DMS79 treated with DMSO at 0.1 percent for 48 hours (cell line): ENCODE measurements around the gene EHMT1.
A peak's percentile ranks its signal among the peaks of the same experiment; 100 is the strongest.
"Not testable (repeated sequence)": the region's sequence is repeated elsewhere in the genome, so short reads cannot be mapped to it uniquely, and the experiment has no call there.

Experiments
- DNase-seq: peaks from one replicate; lab custom pipeline; 2025; lab: John Stamatoyannopoulos, UW

The EHMT1 gene

DNA sequence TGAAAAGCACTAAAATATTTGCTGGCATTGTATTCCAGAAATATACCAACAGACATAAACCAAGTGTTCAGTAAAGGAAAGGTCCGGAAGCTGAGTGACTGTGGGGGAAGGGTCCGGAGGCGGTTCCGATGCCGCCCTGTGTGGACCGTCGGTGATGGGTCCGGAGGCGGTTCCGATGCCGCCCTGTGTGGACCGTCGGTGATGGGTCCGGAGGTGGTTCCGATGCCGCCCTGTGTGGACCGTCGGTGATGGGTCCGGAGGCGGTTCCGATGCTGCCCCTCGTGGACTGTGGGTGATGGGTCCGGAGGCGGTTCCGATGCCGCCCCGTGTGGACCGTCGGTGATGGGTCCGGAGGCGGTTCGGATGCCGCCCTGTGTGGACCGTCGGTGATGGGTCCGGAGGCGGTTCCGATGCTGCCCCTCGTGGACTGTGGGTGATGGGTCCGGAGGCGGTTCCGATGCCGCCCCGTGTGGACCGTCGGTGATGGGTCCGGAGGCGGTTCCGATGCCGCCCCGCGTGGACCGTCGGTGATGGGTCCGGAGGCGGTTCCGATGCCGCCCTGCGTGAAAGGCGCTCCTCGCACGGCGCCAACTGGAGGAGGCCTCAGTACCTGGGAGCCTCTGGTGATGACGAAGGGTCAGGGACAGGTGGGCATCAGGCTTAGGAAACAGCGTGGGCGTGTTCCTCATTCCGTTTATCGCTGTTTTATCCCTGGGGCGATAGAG lies 191.1 kb downstream of the EHMT1 start:
- not testable (repeated sequence) for DNase-seq

DNA sequence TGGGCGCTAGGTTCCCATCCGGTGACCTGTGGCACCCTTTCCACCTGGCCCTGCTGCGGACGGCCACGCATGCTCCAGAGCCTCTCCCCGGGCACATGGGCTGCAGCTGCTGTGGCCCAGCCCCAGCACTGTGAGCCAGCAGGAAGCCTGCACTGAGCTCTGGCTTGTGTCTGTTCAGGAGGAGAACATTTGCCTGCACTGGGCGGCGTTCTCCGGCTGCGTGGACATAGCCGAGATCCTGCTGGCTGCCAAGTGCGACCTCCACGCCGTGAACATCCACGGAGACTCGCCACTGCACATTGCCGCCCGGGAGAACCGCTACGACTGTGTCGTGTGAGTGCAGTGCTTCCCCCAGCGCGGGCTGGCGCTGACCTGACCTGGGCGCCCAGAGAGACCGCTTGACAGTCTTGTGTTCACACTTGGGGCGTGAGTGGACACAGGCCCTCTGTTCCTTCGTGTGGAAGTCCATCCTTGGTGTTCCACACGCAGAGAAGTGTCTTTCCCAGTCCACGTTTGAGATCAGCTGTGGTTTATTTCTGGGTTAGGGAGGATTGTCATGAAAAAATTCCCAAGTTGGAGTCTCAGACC lies 192.6 kb downstream of the EHMT1 start:
- no peak for DNase-seq

DNA sequence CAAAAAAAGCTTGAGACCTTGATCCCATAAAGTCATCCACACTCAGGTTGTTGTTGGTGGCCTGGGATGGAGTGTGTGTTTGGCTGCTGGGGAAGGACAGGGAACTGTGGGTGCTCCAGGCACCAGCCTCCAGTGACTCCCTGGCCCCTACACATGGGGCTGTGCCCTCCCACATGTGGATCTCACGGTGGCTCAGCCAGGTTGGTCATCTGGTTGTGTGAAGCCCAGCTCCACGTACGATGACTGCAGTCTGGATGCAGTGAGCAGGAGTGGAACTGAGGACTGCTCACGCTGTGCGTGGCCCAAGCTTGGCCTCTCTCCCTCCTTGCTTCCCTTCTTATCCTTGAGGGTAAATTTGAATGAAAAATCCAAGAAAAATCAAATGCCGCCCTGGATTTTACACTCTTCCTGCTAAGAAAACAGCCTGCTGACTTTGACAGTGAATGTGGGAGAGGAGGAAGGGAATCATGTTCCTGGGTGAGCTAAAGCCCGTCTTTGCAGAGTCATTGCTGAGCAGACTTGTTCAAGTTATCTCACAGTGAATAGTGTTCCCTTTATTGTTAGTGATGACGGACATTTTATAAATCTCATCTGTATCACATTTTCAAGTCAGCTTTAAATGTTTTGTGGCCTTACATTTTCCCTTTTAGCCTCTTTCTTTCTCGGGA lies 193.7 kb downstream of the EHMT1 start:
- DNase-seq = no peak

DNA sequence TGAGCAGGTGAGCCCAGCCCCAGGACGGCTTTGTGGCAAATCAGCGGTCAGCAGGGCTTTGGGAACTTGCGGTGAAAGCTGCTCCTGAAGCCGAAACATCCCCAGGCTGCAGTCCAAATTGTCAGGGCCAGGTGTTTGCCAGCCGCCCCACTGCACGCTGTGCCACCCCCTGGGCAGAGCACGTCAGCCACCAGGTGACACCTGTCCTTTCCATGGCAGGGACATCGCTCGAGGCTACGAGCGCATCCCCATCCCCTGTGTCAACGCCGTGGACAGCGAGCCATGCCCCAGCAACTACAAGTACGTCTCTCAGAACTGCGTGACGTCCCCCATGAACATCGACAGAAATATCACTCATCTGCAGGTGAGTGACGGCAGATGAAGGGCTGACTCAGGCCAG lies 194.4 kb downstream of the EHMT1 start:
- DNase-seq = peak; percentile 52

DNA sequence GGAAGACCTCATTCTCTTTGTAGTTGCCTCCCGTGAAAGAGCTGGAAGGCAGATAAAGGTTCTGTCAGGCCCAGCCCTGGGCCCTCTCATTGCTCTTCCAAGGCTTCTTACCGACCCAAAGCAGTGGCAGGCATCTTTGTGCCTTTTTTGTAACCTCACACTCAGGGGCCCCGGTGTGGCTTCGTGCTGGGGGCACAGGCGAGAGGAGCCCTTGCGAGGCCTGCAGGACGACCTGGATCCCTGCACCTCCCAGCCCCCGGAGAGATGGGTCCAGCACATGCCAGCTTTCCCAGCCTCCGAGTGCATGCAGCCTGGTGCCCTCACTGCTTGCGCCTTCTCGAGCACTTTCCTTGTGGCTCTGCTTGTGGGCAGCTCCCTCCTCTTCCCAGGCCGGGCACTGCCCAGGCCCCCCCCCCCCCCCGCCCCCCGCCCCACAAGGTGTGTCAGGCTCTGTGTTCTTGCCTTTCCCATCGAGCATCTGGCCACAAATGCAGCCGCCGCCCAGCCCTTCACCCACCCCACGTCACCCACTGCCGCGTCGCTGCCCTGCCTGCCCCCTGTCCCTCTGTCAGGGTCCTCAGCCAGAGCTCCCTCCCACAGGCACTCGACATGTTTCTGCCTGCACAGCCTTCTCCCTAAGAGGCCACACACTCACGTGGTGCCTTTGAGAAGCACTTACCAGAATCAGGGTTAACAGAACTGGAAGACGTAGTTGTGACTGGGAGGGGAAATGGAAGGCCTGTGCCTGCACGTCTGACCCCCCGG lies 195.0 kb downstream of the EHMT1 start:
- peak; percentile 97 for DNase-seq

DNA sequence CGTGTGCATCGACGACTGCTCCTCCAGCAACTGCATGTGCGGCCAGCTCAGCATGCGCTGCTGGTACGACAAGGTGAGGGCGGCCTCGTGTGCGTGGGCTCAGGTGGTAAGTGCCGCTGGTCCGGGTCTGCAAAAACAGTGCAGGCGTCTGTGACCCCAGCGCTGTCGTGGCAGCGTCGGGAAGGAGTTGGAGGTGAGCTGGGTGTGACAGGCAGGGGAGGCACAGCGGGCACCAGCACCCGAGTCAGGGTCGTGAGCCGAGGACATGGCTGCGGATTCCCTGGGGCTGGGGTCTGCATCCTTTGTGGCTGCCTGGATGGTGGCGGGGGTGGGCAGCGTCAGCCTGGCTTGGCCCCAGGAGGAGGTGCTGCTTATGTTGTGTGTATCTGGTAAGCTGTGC lies 195.6 kb downstream of the EHMT1 start:
- DNase-seq = no peak

DNA sequence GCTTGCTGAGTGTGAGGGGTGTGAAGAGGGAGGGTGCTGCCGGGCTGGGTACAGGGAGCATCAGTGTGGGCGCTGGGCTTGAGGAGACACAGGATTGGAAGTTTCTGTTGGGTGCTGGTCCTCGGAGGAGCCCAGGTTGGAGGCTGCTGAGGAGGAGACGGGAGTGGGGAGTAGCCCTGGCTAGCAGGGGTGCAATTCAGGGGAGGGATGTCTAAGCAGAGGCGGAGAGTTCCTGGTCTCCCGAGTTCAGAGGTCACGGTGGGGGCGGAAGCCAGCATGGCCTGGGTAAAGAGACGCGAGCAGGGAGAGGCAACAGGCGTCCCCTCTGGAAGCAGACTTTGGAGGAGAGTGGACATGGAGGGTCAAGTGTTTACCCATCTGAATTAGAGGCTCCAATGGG lies 196.0 kb downstream of the EHMT1 start:
- no peak for DNase-seq

DNA sequence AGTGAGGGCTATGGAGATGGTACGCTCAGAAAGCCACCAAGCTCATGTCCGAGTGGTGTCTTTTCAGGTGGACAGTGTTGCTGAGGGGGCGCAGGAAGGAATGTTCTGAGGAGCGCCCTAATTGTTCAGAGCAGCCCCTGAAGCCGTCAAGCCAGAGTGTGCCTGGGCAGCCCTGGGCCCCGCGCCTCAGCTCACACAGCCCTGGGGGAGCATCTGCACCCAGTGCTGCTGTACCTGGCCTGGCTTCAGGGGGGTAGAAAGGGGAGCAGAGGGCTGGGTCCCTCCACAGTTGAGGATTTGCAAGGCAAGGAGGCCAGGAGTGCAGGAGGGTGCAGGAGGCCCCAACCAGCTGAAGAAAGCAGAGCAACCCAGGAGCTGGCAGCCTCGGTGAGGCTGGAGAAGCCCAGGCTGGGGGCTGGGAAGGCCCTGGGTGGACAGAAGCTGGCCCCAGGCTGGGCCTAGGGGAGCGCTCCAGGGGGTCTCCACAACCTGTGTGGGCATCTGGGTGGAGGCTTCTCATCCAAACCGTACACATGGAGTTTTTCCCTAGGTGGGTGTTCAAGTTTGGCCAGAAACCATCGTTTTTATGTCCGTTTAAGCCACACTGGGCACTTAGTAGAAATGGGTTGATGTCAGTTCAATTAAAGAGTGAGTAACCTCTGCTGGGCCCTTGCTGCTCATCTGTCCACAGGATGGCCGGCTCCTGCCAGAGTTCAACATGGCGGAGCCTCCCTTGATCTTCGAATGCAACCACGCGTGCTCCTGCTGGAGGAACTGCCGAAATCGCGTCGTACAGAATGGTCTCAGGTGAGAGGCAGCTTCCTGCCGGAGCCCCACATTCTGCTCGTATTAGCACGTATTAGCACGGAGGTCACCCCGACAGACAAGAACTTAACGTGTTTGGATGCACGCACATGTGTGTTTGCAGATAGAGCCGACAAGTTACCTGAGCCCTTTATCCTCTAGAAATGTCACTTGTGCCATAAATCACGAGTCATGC lies 196.8 kb downstream of the EHMT1 start:
- no peak for DNase-seq

DNA sequence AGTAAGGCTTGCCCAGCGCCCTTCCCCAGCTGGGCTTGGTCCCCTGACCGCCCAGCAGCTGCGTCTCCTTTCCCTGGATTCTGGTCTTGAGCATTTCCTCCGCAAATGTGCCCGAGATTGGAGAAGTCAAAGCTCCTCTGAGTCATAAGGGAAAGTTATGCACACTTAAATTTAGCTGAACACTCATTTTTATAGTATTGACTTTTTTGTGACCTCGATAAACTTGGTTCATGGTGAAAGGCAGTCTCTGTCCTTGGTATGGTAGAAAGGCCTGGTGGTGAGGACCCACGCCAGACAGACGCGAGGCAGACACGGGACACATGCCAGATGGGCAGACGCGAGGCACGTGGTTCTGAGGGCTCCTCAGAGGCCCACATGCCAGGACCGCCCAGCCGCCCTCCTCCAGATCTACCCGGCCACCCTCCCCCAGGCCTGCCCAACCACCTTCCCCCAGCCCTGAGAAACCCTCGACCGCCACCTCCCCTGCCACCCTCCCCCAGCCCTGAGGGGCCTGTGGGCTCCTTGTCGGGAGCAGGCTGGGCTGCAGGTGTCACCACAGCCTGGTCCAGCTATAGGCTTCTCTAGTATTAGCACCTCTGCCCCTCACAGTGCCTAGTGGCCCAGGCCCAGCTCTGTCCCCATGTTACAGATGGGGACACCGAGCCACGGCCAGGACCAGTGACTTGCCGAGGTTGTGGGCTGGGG lies 197.9 kb downstream of the EHMT1 start:
- DNase-seq = no peak

DNA sequence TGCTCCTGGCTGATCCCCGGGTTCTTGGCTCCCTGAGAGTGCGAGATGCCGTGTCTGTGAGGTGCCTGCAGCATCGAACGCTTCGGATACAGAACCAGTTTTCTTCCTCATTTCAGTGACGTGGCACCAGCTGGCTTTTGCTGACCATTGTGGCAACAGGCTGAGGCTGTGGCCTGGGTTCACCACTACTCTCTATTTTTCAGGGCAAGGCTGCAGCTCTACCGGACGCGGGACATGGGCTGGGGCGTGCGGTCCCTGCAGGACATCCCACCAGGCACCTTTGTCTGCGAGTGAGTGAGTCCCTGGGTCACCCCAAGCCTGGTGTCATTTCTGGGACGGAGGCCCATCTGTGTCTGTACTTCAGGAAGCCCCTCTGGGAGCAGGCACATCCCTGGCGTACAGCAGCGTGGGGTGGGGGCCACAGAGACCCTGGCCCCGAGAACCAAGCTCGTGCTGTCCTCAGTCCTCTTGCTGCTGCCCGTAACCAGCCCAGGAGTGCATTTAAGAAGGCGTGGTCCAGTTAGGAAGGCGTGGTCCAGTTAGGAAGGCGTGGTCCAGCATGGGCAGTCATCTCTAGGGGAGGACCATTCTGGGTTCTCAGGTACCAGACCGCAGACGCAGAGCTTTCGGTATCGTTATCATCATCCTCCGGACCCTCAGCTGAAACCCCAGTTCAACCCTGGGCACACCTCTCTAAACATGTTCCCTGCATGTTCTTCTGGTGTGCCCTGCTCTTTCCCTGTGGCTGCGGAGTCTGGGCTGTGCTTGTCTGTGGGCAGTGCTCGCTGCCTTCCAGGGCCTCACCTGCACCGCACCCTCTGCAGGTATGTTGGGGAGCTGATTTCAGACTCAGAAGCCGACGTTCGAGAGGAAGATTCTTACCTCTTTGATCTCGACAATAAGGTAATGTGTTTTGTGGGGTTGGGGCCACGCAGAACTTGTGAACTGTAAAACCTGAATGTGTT lies 198.7 kb downstream of the EHMT1 start:
- no peak for DNase-seq

DNA sequence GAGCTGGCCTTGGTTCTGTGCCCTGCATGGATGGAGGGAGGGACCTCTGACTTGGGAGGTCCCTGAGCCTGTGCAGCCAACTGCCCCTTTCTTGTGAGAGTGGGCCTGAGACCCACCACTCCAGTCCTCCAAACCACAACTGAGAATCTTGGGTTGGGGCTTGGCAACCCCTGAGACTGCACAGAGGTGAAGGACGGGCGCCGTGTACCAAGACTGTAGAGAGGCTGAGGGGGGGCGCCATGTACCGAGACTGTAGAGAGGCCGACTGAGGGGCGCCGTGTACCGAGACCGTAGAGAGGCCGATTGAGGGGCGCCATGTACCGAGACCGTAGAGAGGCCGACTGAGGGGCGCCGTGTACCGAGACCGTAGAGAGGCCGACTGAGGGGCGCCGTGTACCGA lies 199.5 kb downstream of the EHMT1 start:
- no peak for DNase-seq

DNA sequence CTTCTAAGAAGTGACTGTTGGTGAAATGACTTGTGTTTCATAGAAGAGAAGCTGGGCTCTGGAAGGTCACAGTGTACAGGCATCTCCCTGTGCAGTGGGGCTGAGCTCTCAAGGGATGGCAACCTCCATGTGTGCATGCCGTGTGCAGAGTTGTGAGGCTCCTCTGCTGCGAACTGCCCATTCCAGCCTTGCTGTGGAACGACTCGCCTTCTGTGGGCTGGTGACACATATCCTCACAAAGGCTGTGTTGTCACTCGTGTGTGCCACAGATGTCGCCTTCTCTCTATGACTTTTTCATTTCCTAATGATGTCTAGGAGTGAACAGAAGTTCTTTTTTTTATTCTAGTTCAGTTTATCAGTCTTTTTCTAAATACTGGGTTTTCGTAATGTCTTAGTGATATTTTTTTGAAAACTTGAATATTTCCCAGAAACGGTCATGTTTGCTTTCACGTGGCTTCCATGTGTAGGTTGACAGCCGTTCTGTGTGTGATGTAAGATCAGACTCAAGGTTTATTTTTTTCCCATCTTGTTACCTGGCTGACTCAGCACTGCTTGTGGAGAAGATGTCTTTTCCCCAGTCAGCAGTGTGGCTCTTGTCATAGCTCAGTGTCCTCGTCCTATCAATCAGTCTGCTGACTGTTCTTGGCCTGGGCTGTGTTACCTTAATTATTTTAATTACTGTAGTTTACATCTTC lies 201.5 kb downstream of the EHMT1 start:
- no peak for DNase-seq

DNA sequence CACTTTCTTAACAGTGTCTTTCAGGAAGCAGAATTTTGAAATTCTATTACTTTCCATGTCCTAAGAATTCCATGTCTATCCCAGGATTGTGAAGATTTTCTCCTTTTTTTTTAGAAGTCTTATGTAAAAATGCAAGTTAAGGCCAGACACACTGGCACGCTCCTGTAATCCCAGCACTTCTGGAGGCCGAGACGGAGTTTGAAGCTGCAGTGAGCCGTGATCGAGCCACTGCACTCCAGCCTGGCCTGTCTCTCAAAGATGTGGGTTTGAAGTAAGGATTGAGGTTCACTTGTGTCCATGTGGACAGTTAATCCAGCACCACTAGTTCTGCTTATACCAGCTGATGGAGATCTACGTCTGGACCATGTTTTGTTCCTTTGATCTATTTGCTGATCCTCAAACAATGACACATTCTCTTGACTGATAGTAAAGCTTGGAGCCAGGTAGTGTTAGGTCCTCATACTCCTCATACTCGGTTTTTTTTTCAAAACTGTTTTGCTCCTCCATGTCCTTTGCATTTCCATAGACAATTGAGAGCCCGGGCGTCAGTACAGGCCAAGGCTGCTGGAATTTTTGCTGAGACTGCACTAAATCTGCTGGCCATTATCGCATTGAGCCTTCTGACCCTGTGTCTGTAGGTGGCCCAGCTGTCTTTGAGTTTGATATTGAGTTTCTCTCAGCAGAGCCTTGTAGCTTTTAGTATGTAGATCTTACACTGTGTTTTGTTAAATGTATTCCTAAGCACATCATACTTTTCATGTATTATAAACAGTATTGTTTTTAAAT lies 205.4 kb downstream of the EHMT1 start:
- no peak for DNase-seq

DNA sequence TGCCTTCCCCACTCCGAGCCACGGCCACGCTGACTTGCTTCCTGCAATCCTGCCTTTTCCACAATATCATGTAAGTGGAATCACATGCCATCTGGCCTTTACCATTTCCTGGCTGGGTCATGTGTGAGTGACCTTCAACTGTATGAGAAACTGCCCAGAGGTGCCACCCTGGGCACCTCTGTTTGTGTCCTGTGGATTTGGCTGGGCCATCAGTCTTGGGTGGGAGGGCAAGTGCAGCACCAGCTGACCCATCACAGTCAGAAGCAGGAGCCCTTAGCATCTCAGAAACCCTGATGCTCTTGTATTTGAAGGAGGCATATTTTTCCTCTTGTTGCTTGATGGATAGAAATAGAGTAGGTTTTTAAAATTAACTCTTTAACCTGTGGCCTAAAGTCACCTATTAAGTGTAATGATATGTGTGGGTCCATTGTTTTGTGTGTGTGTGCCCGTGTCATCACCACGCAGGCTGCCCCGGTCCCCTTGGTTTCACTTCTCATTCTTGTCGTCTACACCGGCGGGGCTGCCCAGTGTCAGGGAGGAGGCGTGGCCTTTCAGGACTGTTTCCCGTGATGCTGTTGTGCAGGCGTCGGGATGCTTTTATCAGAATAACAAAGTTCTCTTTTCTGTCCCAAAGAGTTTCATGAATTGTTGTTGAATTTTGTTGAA lies 206.7 kb downstream of the EHMT1 start:
- no peak for DNase-seq

DNA sequence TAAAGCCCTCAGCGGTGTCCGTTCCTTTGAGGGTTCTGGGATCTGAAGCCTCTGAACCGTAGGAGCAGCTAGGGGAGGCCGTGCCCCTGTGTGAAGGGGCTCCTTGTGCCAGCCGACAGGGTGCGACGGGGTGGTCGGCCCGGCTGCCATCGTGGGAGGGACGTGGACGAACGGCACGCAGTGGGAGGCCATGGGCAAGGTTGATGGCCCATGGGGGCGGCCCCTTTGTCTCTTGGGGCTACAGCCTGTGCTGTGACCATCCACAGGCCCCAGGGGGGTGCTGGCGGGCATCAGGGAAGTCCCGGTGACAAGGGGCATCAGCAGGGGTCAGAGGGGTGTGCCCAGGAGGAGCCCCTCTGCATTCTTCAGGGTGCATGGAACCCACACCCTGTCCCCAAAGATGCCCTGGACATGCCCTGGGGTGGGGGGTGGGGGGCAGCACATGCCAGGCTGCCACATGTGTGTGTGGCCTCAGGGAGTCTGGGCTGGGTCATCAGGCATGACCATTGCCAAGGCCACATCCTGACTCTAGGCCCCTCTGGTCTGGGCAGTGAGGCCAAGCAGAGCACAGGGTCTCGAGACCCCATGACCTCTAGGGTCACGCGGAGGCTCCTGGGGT lies 209.2 kb downstream of the EHMT1 start:
- DNase-seq = no peak

DNA sequence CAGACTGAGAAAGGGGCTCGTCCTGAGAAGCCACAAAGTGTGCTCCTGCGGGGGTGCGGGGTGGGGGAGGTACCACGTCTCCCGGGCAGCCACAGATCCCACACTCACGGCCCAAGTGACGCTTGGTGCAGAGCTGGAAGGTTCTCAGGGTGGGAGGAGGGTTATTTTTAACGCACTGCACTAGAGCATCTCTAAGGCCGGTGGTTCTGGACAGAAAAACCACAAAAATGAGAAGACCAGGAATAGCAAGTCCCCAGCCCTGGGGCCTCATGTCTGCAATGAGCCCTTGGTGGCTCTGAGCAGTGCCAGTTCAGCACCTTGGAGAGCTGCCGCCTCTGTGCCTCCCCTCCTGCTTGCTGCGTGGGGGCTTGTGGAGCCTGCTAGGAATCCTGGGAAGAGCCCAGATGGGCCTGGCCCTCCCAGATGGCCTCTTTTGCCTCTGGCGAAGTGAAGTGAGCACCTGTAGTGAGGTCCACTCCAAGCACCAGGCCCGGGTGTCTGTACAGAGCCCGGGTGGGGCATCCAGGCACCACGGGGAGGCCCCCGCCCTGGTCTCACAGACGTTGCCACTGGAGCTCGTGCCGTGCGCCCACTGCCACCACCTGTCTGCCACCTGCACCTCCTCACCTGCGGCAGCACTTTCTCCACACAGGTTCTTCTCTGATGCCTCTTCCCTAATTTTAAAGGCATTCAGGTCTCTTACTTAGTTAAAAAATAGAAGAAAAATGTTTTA lies 209.9 kb downstream of the EHMT1 start:
- DNase-seq = no peak
